Peyer's patch (tissue), 4 donors: ENCODE results near the gene PTOV1.

ENCODE experiments used
- CTCF ChIP-seq, 6 experiments: fragments of 450-650 bp in 4 of 6; fragments of 200-600 bp in 2 of 6; sonication (generic) in 1 of 6; IDR thresholded peaks; one replicate each; pipeline ENCODE4 v1.5.1; 2017 to 2019; ENCODE audit warnings: antibody characterized with exemption in 6 of 6, mild to moderate bottlenecking in 3 of 6, moderate library complexity in 1 of 6
- POLR2A ChIP-seq, 2 donors: fragments of 450-650 bp; IDR thresholded peaks; one replicate each; pipeline ENCODE4 v1.5.1; 2017; ENCODE audit warnings: antibody characterized with exemption in 2 of 2, mild to moderate bottlenecking in 2 of 2, moderate library complexity in 2 of 2

GRCh38 chr19:49812452-49812996 is 38.4 kb upstream of the PTOV1 start:
- TF ChIP-seq CTCF (IDR thresholded peaks at IDR 0.05) (no peak), POLR2A (IDR thresholded peaks at IDR 0.05) (no peak)
